Cerebellar cortex (tissue), 1 donor: ENCODE measurements around the gene TMEM245.
A peak's percentile ranks its signal among the peaks of the same experiment; 100 is the strongest.
"Not testable (repeated sequence)": the region's sequence is repeated elsewhere in the genome, so short reads cannot be mapped to it uniquely, and the experiment has no call there.

ENCODE experiments used
- DNase-seq: peaks from one replicate; pipeline ENCODE4 v3.0.0-alpha.2; 2015; ENCODE audit warnings: low spot score

The TMEM245 gene

GRCh38 chr9:108991479-108991878 is 128.3 kb downstream of the TMEM245 start:
- no peak for DNase-seq

GRCh38 chr9:108983885-108984284 is 135.9 kb downstream of the TMEM245 start:
- DNase-seq, result no peak

- no peak for DNase-seq
Measured at GRCh38 chr9:108980893-108981292, 138.9 kb downstream of the TMEM245 start.

- DNase-seq, result no peak
Measured at GRCh38 chr9:108978205-108978604, 141.5 kb downstream of the TMEM245 start.

- DNase-seq, result no peak
Measured at GRCh38 chr9:108973895-108974294, 145.9 kb downstream of the TMEM245 start.

- DNase-seq, result no peak
Measured at GRCh38 chr9:108972626-108973209, 147.0 kb downstream of the TMEM245 start.

- DNase-seq, result no peak
Measured at GRCh38 chr9:108972186-108972585, 147.6 kb downstream of the TMEM245 start.

GRCh38 chr9:108971392-108971791 is 148.4 kb downstream of the TMEM245 start:
- not testable (repeated sequence) for DNase-seq

- peak; percentile 43 for DNase-seq
Measured at GRCh38 chr9:108967916-108968315, 151.8 kb downstream of the TMEM245 start.
